HL-60 (cell line): ENCODE data around the gene PRKD2.

Source experiments
- GABPA ChIP-seq: IDR thresholded peaks from 2 replicates; pipeline ENCODE4 v1.6.1; 2012; ENCODE audit warnings: low read depth
- POLR2AphosphoS5 ChIP-seq: IDR thresholded peaks from 2 replicates; pipeline ENCODE4 v1.6.1; 2012; ENCODE audit warnings: low read depth
- SPI1 ChIP-seq: IDR thresholded peaks from 2 replicates; pipeline ENCODE4 v1.6.1; 2012; ENCODE audit warnings: low read depth, mild to moderate bottlenecking, borderline replicate concordance
- TF ChIP-seq, protein P1 (sequence below): IDR thresholded peaks from one replicate; pipeline ENCODE4 v1.5.1; 2011; ENCODE audit warnings: low read length, control low read depth, inconsistent platforms; ENCODE audit not compliant: insufficient read depth
- TF ChIP-seq, protein P2 (sequence below): IDR thresholded peaks from 2 replicates; pipeline ENCODE4 v1.6.1; 2012; ENCODE audit warnings: low read depth; ENCODE audit not compliant: insufficient replicate concordance

DNA sequence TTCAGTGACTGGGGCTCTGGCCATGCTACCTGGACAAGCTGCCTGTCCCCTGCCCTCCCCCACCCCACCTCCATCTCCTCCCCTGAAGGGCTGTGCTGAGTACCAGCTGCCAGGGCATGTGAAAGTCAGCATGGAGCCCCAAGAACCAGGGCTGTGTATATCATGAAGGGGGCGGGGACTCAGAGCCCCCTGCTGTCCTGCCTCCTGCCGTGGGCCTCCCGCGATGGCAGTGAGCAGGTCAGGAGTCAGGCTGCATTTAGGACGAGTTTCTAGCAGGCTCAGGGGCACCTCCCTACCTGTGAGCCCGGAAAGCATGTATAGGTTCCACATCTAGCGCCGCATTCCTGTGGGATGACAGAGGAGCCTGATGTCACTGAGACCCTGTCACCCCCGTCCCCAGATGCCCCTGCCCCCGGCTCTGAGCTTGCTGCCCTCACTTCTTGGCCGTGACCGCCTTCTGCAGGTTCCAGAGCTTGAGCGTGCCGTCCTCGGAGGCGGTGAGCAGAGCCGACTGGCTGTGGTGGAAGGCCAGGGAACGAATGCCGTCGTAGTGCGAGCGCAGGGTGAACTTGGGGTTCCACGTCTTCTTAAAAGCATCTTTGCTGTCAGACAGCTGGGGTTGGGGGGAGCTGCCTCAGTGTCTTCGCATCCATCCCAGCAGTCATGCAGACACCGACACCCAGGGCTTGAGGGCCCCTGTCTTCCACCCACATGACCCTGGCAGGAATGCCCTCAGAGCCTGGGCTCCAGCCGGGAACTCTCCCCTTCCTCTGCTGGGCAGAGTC, 8.3 kb upstream of the PRKD2 start:
- TF ChIP-seq, protein P1, sequence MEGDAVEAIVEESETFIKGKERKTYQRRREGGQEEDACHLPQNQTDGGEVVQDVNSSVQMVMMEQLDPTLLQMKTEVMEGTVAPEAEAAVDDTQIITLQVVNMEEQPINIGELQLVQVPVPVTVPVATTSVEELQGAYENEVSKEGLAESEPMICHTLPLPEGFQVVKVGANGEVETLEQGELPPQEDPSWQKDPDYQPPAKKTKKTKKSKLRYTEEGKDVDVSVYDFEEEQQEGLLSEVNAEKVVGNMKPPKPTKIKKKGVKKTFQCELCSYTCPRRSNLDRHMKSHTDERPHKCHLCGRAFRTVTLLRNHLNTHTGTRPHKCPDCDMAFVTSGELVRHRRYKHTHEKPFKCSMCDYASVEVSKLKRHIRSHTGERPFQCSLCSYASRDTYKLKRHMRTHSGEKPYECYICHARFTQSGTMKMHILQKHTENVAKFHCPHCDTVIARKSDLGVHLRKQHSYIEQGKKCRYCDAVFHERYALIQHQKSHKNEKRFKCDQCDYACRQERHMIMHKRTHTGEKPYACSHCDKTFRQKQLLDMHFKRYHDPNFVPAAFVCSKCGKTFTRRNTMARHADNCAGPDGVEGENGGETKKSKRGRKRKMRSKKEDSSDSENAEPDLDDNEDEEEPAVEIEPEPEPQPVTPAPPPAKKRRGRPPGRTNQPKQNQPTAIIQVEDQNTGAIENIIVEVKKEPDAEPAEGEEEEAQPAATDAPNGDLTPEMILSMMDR: no peak
- TF ChIP-seq, protein P2, sequence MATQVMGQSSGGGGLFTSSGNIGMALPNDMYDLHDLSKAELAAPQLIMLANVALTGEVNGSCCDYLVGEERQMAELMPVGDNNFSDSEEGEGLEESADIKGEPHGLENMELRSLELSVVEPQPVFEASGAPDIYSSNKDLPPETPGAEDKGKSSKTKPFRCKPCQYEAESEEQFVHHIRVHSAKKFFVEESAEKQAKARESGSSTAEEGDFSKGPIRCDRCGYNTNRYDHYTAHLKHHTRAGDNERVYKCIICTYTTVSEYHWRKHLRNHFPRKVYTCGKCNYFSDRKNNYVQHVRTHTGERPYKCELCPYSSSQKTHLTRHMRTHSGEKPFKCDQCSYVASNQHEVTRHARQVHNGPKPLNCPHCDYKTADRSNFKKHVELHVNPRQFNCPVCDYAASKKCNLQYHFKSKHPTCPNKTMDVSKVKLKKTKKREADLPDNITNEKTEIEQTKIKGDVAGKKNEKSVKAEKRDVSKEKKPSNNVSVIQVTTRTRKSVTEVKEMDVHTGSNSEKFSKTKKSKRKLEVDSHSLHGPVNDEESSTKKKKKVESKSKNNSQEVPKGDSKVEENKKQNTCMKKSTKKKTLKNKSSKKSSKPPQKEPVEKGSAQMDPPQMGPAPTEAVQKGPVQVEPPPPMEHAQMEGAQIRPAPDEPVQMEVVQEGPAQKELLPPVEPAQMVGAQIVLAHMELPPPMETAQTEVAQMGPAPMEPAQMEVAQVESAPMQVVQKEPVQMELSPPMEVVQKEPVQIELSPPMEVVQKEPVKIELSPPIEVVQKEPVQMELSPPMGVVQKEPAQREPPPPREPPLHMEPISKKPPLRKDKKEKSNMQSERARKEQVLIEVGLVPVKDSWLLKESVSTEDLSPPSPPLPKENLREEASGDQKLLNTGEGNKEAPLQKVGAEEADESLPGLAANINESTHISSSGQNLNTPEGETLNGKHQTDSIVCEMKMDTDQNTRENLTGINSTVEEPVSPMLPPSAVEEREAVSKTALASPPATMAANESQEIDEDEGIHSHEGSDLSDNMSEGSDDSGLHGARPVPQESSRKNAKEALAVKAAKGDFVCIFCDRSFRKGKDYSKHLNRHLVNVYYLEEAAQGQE: no peak
- TF ChIP-seq SPI1 (no peak), GABPA (no peak), POLR2AphosphoS5 (no peak)
